ENCODE measurements around the gene CCDC8. TPM values are rescaled to one million over a fixed set of nuclear protein-coding genes. Genes with fewer than 3 reads are reported as not detected.

Gene CCDC8
- total RNA-seq, 5 donors from 2014 or later (not counting 1 experiment from before 2014, with no cell fraction given), result 0.12 to 0.19 (median 0.13) TPM; not detected in 2

DNA sequence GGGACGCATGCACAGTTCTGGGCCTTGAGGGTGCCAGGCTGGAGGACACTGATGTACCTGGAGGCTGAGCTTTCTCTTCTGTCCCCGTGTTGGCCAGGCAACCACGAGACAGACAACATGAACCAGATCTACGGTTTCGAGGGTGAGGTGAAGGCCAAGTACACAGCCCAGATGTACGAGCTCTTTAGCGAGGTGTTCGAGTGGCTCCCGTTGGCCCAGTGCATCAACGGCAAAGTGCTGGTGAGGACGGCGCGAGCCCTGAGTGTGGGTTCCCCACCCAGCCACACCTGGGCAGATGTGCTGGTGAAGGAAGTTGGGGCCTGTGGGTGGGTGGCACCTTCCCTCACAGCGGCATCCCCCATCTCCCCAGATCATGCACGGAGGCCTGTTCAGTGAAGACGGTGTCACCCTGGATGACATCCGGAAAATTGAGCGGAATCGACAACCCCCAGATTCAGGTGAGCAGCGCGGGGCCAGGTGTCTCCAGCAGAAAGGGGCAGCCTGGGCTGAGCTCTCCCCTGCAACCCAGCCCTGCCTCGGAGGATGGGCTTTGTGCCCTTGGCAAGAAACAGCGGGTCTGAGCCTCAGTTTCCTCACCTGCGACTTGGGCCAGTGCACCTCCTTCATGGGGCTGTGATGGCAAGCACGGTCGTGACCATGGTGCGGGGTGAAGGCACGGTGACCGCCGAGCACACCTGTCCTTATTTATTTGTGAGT, 26.2 kb downstream of the CCDC8 start:
- Mint-ChIP-seq H3K4me3 (no peak overlapping the region), H3K27me3 (no peaks in the 10 kb centered on the region), H3K9me3 (no peaks in the 10 kb centered on the region), H3K27ac (no peak overlapping the region), H3K36me3 (peaks cover 54% of the 10 kb centered on the region), H3K4me1 (no peaks in the 10 kb centered on the region)
- Histone ChIP-seq H3K36me3 (ENCODE audit: control insufficient read depth in 2 of 2, extremely low read depth in 1 of 2, insufficient read depth in 1 of 2, low read length in 1 of 2) (peaks cover 26 to 88% of the 10 kb centered on the region in 2 donors), H3K4me1 (ENCODE audit: control insufficient read depth in 1 of 2, extremely low read depth in 1 of 2, insufficient read depth in 2 of 2, low read length in 2 of 2) (no peaks in the 10 kb centered on the region), H3K27me3 (replicated peaks in 1 of 2; ENCODE audit: control insufficient read depth in 2 of 2, extremely low read depth in 1 of 2, insufficient read depth in 2 of 2, low read length in 1 of 2) (no peaks in the 10 kb centered on the region), H3K9me3 (no peaks in the 10 kb centered on the region), H3K4me3 (ENCODE audit: control insufficient read depth in 1 of 2, extremely low read depth in 1 of 2, low read length in 1 of 2) (no peak overlapping the region), H3K27ac (ENCODE audit: low read length) (no peak overlapping the region)
- DNase-seq (no peak), ATAC-seq (replicated peaks in 1 of 4) (no peak)
- POLR2A ChIA-PET, result no interaction called here
- CTCF ChIA-PET, result no interaction called here
- 96% methylated on average over 25 of the region's 30 CpGs for whole genome bisulfite sequencing (ENCODE audit: insufficient coverage)

DNA sequence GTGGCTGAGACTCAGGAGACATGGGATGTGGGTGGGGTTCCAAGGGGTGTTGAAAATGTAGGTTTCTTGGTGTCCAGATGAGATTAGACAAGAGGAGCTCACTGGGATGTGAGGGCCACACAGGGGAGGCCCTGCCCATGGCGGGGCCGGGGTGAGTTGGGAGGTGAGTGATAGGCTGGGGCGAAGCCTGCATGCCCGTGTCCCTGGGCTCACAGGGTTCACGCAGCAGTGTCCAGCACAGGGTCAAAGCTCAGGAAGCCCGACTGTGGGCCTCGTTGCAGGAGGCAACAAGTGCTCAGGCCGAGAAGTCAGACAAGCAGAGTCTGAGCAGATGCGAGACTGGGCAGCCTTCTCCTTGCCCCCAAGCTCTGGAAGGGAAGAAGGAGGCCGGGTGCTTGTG, 27.2 kb downstream of the CCDC8 start:
- Mint-ChIP-seq H3K4me3 (no peak overlapping the region), H3K36me3 (peaks cover 57% of the 10 kb centered on the region), H3K9me3 (no peaks in the 10 kb centered on the region), H3K27ac (no peak overlapping the region), H3K4me1 (no peaks in the 10 kb centered on the region), H3K27me3 (no peaks in the 10 kb centered on the region)
- H3K27me3 ChIP-seq (replicated peaks in 1 of 2; ENCODE audit: control insufficient read depth in 2 of 2, extremely low read depth in 1 of 2, insufficient read depth in 2 of 2, low read length in 1 of 2), result no peaks in the 10 kb centered on the region
- CTCF ChIA-PET, result interaction anchor here in 1 of 2 donors (0.7 kb wide), 1 partner anchor 10 kb away, joined by 3 read pairs; no protein-coding TSS in a partner anchor
- WGBS (ENCODE audit: insufficient coverage), result 96% methylated on average over 8 of the region's 10 CpGs
- no peaks in the 10 kb centered on the region for H3K9me3 ChIP-seq
- no peak overlapping the region for H3K27ac ChIP-seq (ENCODE audit: low read length)
- POLR2A ChIA-PET, result no interaction called here
- peaks cover 31 to 90% of the 10 kb centered on the region in 2 donors for H3K36me3 ChIP-seq (ENCODE audit: control insufficient read depth in 2 of 2, extremely low read depth in 1 of 2, insufficient read depth in 1 of 2, low read length in 1 of 2)
- no peak for ATAC-seq (replicated peaks in 1 of 4)
- no peaks in the 10 kb centered on the region for H3K4me1 ChIP-seq (ENCODE audit: control insufficient read depth in 1 of 2, extremely low read depth in 1 of 2, insufficient read depth in 2 of 2, low read length in 2 of 2)
- H3K4me3 ChIP-seq (ENCODE audit: control insufficient read depth in 1 of 2, extremely low read depth in 1 of 2, low read length in 1 of 2), result no peak overlapping the region
- DNase-seq, result no peak

DNA sequence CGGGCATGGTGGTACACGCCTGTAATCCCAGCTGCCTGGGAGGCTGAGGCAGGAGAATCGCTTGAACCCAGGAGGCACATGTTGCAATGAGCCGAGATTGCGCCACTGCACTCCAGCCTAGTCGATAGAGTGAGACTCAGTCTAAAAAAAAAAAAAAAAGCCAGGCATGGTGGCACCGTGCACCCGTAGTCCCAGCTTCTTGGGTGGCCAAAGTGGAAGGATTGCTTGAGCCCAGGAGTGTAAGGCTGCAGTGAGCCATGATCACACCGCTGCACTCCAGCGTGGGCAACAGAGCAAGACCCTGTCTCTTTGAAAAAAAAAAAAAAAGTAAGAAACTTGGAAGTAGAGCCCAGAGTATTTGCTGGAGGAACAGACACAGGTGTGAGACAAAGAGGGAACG, 27.7 kb downstream of the CCDC8 start:
- POLR2A ChIA-PET, result no interaction called here
- WGBS (ENCODE audit: insufficient coverage), result 92% methylated on average over 10 of the region's 11 CpGs
- ATAC-seq (replicated peaks in 1 of 4) (no peak), DNase-seq (no peak)
- Mint-ChIP-seq H3K27ac (no peak overlapping the region), H3K9me3 (no peaks in the 10 kb centered on the region), H3K36me3 (peaks cover 62% of the 10 kb centered on the region), H3K27me3 (no peaks in the 10 kb centered on the region), H3K4me3 (no peak overlapping the region), H3K4me1 (peaks cover 0 to 3% (median 0%) of the 10 kb centered on the region in 3 donors)
- no peaks in the 10 kb centered on the region for H3K9me3 ChIP-seq
- H3K4me1 ChIP-seq (ENCODE audit: control insufficient read depth in 1 of 2, extremely low read depth in 1 of 2, insufficient read depth in 2 of 2, low read length in 2 of 2), result no peaks in the 10 kb centered on the region
- H3K36me3 ChIP-seq (ENCODE audit: control insufficient read depth in 2 of 2, extremely low read depth in 1 of 2, insufficient read depth in 1 of 2, low read length in 1 of 2), result peaks cover 30 to 89% of the 10 kb centered on the region in 2 donors
- no peaks in the 10 kb centered on the region for H3K27me3 ChIP-seq (replicated peaks in 1 of 2; ENCODE audit: control insufficient read depth in 2 of 2, extremely low read depth in 1 of 2, insufficient read depth in 2 of 2, low read length in 1 of 2)
- no peak overlapping the region for H3K4me3 ChIP-seq (ENCODE audit: control insufficient read depth in 1 of 2, extremely low read depth in 1 of 2, low read length in 1 of 2)
- CTCF ChIA-PET, result no interaction called here
- no peak overlapping the region for H3K27ac ChIP-seq (ENCODE audit: low read length)

DNA sequence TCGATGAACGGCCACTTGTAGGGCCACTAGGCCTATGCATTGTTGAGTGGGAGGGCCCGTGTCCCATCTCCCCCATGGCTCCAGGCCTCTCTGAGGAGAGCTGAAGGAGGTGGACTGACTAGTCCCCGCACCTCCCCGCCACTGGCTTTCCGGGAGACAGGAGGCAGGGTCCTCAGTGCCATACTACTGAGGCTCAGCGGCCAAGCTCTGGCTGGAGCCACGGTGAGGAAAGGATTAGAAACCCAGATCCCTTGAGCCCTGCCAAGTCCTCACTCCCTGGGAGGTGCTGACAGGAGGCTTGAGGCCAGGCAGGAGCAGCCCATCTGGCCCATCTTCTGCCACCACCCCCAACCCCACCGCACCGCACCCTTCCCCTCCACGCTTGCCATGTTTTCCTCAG, 29.0 kb downstream of the CCDC8 start:
- Mint-ChIP-seq H3K27me3 (no peaks in the 10 kb centered on the region), H3K4me1 (peaks cover 0 to 4% (median 1%) of the 10 kb centered on the region in 3 donors), H3K9me3 (no peaks in the 10 kb centered on the region), H3K27ac (no peak overlapping the region), H3K4me3 (no peak overlapping the region), H3K36me3 (peaks cover 66% of the 10 kb centered on the region)
- 97% methylated on average over 7 of the region's 11 CpGs for WGBS (ENCODE audit: insufficient coverage)
- Histone ChIP-seq H3K9me3 (no peaks in the 10 kb centered on the region), H3K27me3 (replicated peaks in 1 of 2; ENCODE audit: control insufficient read depth in 2 of 2, extremely low read depth in 1 of 2, insufficient read depth in 2 of 2, low read length in 1 of 2) (no peaks in the 10 kb centered on the region), H3K27ac (ENCODE audit: low read length) (no peak overlapping the region), H3K4me3 (ENCODE audit: control insufficient read depth in 1 of 2, extremely low read depth in 1 of 2, low read length in 1 of 2) (no peak overlapping the region), H3K36me3 (ENCODE audit: control insufficient read depth in 2 of 2, extremely low read depth in 1 of 2, insufficient read depth in 1 of 2, low read length in 1 of 2) (peaks cover 33 to 85% of the 10 kb centered on the region in 2 donors), H3K4me1 (ENCODE audit: control insufficient read depth in 1 of 2, extremely low read depth in 1 of 2, insufficient read depth in 2 of 2, low read length in 2 of 2) (no peaks in the 10 kb centered on the region)
- ChIA-PET POLR2A (no interaction called here), CTCF (no interaction called here)
- ATAC-seq (replicated peaks in 1 of 4), result no peak
- peak in 1 of 35 experiments; percentile 11 for DNase-seq

DNA sequence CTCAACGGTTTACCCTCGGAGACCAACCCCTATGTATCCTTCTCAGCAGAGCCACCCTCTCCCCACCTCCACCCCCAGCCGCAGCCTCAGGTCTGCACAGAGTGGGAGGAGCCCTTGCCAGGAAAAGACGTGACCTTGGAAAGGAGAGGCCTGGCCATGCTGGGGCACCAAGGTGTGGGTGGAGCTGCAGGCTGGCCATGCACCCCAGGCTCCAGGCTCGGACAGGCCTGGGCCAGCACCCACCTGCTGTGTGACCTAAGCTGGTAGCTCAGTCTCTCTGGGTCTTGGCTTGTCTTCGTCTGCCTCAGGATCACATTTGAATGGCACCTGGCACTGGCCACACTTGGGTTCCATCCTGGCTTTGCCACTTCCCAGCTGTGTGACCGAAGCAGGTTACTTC, 29.5 kb downstream of the CCDC8 start:
- Histone ChIP-seq H3K9me3 (no peaks in the 10 kb centered on the region), H3K27ac (ENCODE audit: low read length) (no peak overlapping the region), H3K36me3 (ENCODE audit: control insufficient read depth in 2 of 2, extremely low read depth in 1 of 2, insufficient read depth in 1 of 2, low read length in 1 of 2) (peaks cover 35 to 83% of the 10 kb centered on the region in 2 donors), H3K27me3 (replicated peaks in 1 of 2; ENCODE audit: control insufficient read depth in 2 of 2, extremely low read depth in 1 of 2, insufficient read depth in 2 of 2, low read length in 1 of 2) (no peaks in the 10 kb centered on the region), H3K4me1 (ENCODE audit: control insufficient read depth in 1 of 2, extremely low read depth in 1 of 2, insufficient read depth in 2 of 2, low read length in 2 of 2) (no peaks in the 10 kb centered on the region), H3K4me3 (ENCODE audit: control insufficient read depth in 1 of 2, extremely low read depth in 1 of 2, low read length in 1 of 2) (no peak overlapping the region)
- Mint-ChIP-seq H3K27me3 (no peaks in the 10 kb centered on the region), H3K27ac (no peak overlapping the region), H3K4me3 (no peak overlapping the region), H3K9me3 (no peaks in the 10 kb centered on the region), H3K4me1 (peaks cover 0 to 5% (median 4%) of the 10 kb centered on the region in 3 donors), H3K36me3 (peaks cover 62% of the 10 kb centered on the region)
- ATAC-seq (replicated peaks in 1 of 4) (no peak), DNase-seq (peak in 1 of 35 experiments; percentile 2)
- CTCF ChIA-PET, result interaction anchor here in 1 of 2 donors (0.6 kb wide), 1 partner anchor 1197 kb away, joined by 4 read pairs; no protein-coding TSS in a partner anchor
- WGBS (ENCODE audit: insufficient coverage), result 100% methylated on average over 4 of the region's 7 CpGs
- POLR2A ChIA-PET, result no interaction called here

DNA sequence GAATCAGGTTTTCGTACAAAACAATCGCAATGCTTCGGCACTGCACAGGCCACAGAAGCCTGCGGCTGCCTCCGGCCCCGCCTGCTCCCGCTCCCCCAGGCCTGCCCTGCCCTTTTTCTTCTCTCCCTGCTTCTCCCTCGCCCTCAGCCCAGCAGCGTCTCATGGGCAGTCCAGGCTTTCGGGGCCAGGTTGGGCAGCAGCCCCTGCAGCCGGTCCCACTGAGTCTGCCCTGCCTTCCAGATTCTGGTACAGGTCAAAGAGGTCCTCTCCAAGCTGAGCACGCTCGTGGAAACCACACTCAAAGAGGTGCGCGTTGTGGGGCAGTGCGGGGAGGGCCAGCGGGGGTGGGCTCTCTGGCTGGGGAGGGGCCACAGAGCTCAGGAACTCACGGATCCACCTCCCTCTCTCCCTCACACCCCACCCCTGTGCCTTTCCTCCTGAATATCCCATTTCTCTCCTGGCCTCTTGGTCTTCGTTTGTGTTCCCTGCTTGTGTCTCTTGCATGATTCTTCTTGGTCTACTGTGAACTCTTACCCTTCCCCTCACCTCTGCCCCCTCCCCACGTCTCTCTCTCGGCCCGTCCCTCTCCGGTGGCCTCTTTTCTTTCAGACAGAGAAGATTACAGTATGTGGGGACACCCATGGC, 30.1 kb downstream of the CCDC8 start:
- no peaks in the 10 kb centered on the region for H3K4me1 ChIP-seq (ENCODE audit: control insufficient read depth in 1 of 2, extremely low read depth in 1 of 2, insufficient read depth in 2 of 2, low read length in 2 of 2)
- H3K9me3 ChIP-seq, result no peaks in the 10 kb centered on the region
- CTCF ChIA-PET, result interaction anchor here in 1 of 2 donors (0.6 kb wide), 1 partner anchor 1196 kb away, joined by 4 read pairs; no protein-coding TSS in a partner anchor
- H3K27me3 Mint-ChIP-seq, result no peaks in the 10 kb centered on the region
- H3K27ac ChIP-seq (ENCODE audit: low read length), result no peak overlapping the region
- H3K4me1 Mint-ChIP-seq, result peaks cover 0 to 5% (median 4%) of the 10 kb centered on the region in 3 donors
- DNase-seq (peak in 1 of 35 experiments; percentile 17), ATAC-seq (replicated peaks in 1 of 4) (no peak)
- H3K36me3 ChIP-seq (ENCODE audit: control insufficient read depth in 2 of 2, extremely low read depth in 1 of 2, insufficient read depth in 1 of 2, low read length in 1 of 2), result peaks cover 30 to 80% of the 10 kb centered on the region in 2 donors
- H3K27ac Mint-ChIP-seq, result no peak overlapping the region
- no peak overlapping the region for H3K4me3 ChIP-seq (ENCODE audit: control insufficient read depth in 1 of 2, extremely low read depth in 1 of 2, low read length in 1 of 2)
- POLR2A ChIA-PET, result no interaction called here
- no peak overlapping the region for H3K4me3 Mint-ChIP-seq
- no peaks in the 10 kb centered on the region for H3K9me3 Mint-ChIP-seq
- WGBS (ENCODE audit: insufficient coverage), result 87% methylated on average over 16 of the region's 23 CpGs
- no peaks in the 10 kb centered on the region for H3K27me3 ChIP-seq (replicated peaks in 1 of 2; ENCODE audit: control insufficient read depth in 2 of 2, extremely low read depth in 1 of 2, insufficient read depth in 2 of 2, low read length in 1 of 2)
- H3K36me3 Mint-ChIP-seq, result peaks cover 57% of the 10 kb centered on the region

Measured in T-cell (primary cell).